Keratinocyte (primary cell): ENCODE data around the gene DNAH11. TPM values are rescaled to one million over a fixed set of nuclear protein-coding genes. Genes with fewer than 3 reads are reported as not detected.
A peak's percentile ranks its signal among the peaks of the same experiment; 100 is the strongest.

Source experiments
- DNase-seq: peaks from one replicate; pipeline ENCODE4 v3.0.0-alpha.2; 2011; ENCODE audit warnings: low read depth, missing footprints, low spot score
- FAIRE-seq: peaks from 2 replicates; lab custom pipeline; 2011; peaks lifted over from hg19 to GRCh38; lab: Jason Lieb, UNC
- H2AFZ ChIP-seq: 2 replicates; pipeline ENCODE4 v1.6.0; 2012; ENCODE audit warnings: low read length, control low read depth, inconsistent platforms; ENCODE audit not compliant: control insufficient read depth
- H3K27ac ChIP-seq: 2 replicates; pipeline ENCODE4 v1.5.1; 2011; ENCODE audit warnings: low read length; ENCODE audit not compliant: control insufficient read depth, insufficient read depth
- H3K27me3 ChIP-seq: 3 replicates; pipeline ENCODE4 v1.6.0; 2011; ENCODE audit warnings: low read length; ENCODE audit not compliant: control insufficient read depth, insufficient read depth; ENCODE audit errors: extremely low read depth
- H3K36me3 ChIP-seq, 2 experiments: 2 replicates in 1 of 2; 3 replicates in 1 of 2; pipeline ENCODE4 v1.5.1; 2011; ENCODE audit warnings: low read length in 2 of 2, mild to moderate bottlenecking in 1 of 2; ENCODE audit not compliant: control insufficient read depth in 2 of 2, insufficient read depth in 2 of 2; ENCODE audit errors: extremely low read depth in 1 of 2
- H3K4me1 ChIP-seq: 3 replicates; pipeline ENCODE4 v1.5.1; 2011; ENCODE audit warnings: low read length; ENCODE audit not compliant: control insufficient read depth, insufficient read depth; ENCODE audit errors: extremely low read depth
- H3K4me2 ChIP-seq: 3 replicates; pipeline ENCODE4 v1.6.0; 2011; ENCODE audit warnings: low read depth, low read length; ENCODE audit not compliant: control insufficient read depth, insufficient read depth; ENCODE audit errors: extremely low read depth
- H3K4me3 ChIP-seq, 3 experiments: fragments of 200-600 bp in 1 of 3; sonication (generic) in 1 of 3; 2 replicates in 2 of 3; 3 replicates in 1 of 3; pipeline ENCODE4 v1.5.1; 2011 to 2016; ENCODE audit warnings: low read length in 3 of 3, mild to moderate bottlenecking in 3 of 3, control low read depth in 2 of 3, inconsistent platforms in 1 of 3, low read depth in 1 of 3, mixed read lengths in 1 of 3, mixed run types in 1 of 3, moderate library complexity in 1 of 3; ENCODE audit not compliant: control insufficient read depth in 2 of 3, insufficient read depth in 2 of 3; ENCODE audit errors: extremely low read depth in 1 of 3
- H3K79me2 ChIP-seq: 2 replicates; pipeline ENCODE4 v1.6.0; 2012; ENCODE audit warnings: low read length; ENCODE audit not compliant: control insufficient read depth, insufficient read depth
- H3K9ac ChIP-seq: 3 replicates; pipeline ENCODE4 v1.6.0; 2011; ENCODE audit warnings: low read length; ENCODE audit not compliant: control insufficient read depth, insufficient read depth; ENCODE audit errors: extremely low read depth
- H3K9me1 ChIP-seq: 3 replicates; pipeline ENCODE4 v1.6.0; 2011; ENCODE audit warnings: low read length; ENCODE audit not compliant: control insufficient read depth, insufficient read depth; ENCODE audit errors: extremely low read depth
- H3K9me3 ChIP-seq: 2 replicates; pipeline ENCODE4 v1.5.1; 2012; ENCODE audit warnings: low read depth, low read length; ENCODE audit not compliant: control insufficient read depth
- H4K20me1 ChIP-seq: 3 replicates; pipeline ENCODE4 v1.6.0; 2011; ENCODE audit warnings: low read length; ENCODE audit not compliant: control insufficient read depth, insufficient read depth; ENCODE audit errors: extremely low read depth
- CTCF ChIP-seq, 3 experiments: IDR thresholded peaks in 1 of 3; conservative IDR thresholded peaks in 1 of 3; optimal IDR thresholded peaks in 1 of 3; 2 replicates in 2 of 3; 3 replicates in 1 of 3; pipeline versions ENCODE3 to v1.5.1; 2011; ENCODE audit warnings: low read length in 3 of 3, mild to moderate bottlenecking in 3 of 3, moderate library complexity in 2 of 3, control low read depth in 1 of 3, inconsistent platforms in 1 of 3; ENCODE audit not compliant: insufficient read depth in 2 of 3; ENCODE audit errors: extremely low read depth in 1 of 3
- EZH2 ChIP-seq: IDR thresholded peaks from one replicate; pipeline ENCODE4 v1.6.1; 2012; ENCODE audit warnings: inconsistent platforms, mild to moderate bottlenecking, low read length, moderate library complexity
- dilution Hi-C: fragments of 300-500 bp; cut with MboI; formaldehyde crosslinking; loops from one replicate; pipeline ENCODE4 v1.7.0; 2020; ENCODE audit warnings: low sequenced_read_pairs; ENCODE audit not compliant: extremely low pct_ligation_motif_present
- polyA plus RNA-seq, 5 experiments: library from polyadenylated mRNA; depleted of rRNA in 3 of 5; stranded (reverse) in 3 of 5; stranded (forward) in 1 of 5; unstranded in 1 of 5; fragments of >200 nt; gene quantifications; 1 replicate in 1 of 5; 2 replicates in 3 of 5; 3 replicates in 1 of 5; pipeline versions ENCODE4 v1.2.1 to v1.2.3, GENCODE V29; 2011 to 2012; ENCODE audit warnings: missing spikeins in 2 of 5, low read depth in 1 of 5, low replicate concordance in 1 of 5

Gene DNAH11
- polyA plus RNA-seq, 1 donor (not counting 4 experiments of a cell fraction or from before 2014, with no cell fraction given): 0.21 TPM

- H3K27me3 ChIP-seq: no peaks in the 10 kb centered on the region
- H3K4me3 ChIP-seq: peak overlapping the region; percentile 71 to 96 (median 88)
- peak overlapping the region; percentile 94 for H3K27ac ChIP-seq
- no peaks in the 10 kb centered on the region for H3K9me1 ChIP-seq
- TF ChIP-seq EZH2 (no peak), CTCF (optimal IDR thresholded peaks at IDR 0.05 in 1 of 3, IDR thresholded peaks at IDR 0.05 in 1 of 3, conservative IDR thresholded peaks at IDR 0.05 in 1 of 3; ENCODE audit: extremely low read depth in 1 of 3, insufficient read depth in 2 of 3, low read length in 3 of 3) (no peak)
- peak overlapping the region; percentile 90 for H3K9ac ChIP-seq
- no peaks in the 10 kb centered on the region for H3K9me3 ChIP-seq
- dilution Hi-C loops: no loop called here
- peak overlapping the region; percentile 98 for H3K4me2 ChIP-seq
- peaks cover 31% of the 10 kb centered on the region for H3K4me1 ChIP-seq
- H4K20me1 ChIP-seq: no peaks in the 10 kb centered on the region
- H3K79me2 ChIP-seq: peaks cover 8% of the 10 kb centered on the region
- no peak overlapping the region for H2AFZ ChIP-seq
- DNase-seq (no peak), FAIRE-seq (peak; percentile 59)
- H3K36me3 ChIP-seq: no peaks in the 10 kb centered on the region
These were observed 403.4 kb downstream of the DNAH11 start for GRCh38 chr7:21946222-21946709.

- H3K9me1 ChIP-seq: no peaks in the 10 kb centered on the region
- FAIRE-seq: no peak
These were observed 404.2 kb downstream of the DNAH11 start for GRCh38 chr7:21947056-21947455.

More at GRCh38 chr7:21947056-21947455, 404.2 kb downstream of the DNAH11 start:
- H3K4me3 ChIP-seq: no peak overlapping the region
- H3K79me2 ChIP-seq: peaks cover 7% of the 10 kb centered on the region
- H3K27me3 ChIP-seq: no peaks in the 10 kb centered on the region
- H3K27ac ChIP-seq: no peak overlapping the region
- TF ChIP-seq CTCF (optimal IDR thresholded peaks at IDR 0.05 in 1 of 3, IDR thresholded peaks at IDR 0.05 in 1 of 3, conservative IDR thresholded peaks at IDR 0.05 in 1 of 3; ENCODE audit: extremely low read depth in 1 of 3, insufficient read depth in 2 of 3, low read length in 3 of 3): no peak
- TF ChIP-seq EZH2: no peak
- H3K9ac ChIP-seq: no peak overlapping the region
- DNase-seq: no peak
- dilution Hi-C loops: no loop called here
- peaks cover 23% of the 10 kb centered on the region for H3K4me1 ChIP-seq
- H4K20me1 ChIP-seq: no peaks in the 10 kb centered on the region
- H3K4me2 ChIP-seq: no peak overlapping the region
- H3K36me3 ChIP-seq: no peaks in the 10 kb centered on the region
- H3K9me3 ChIP-seq: no peaks in the 10 kb centered on the region
- no peak overlapping the region for H2AFZ ChIP-seq
